Measurements from ENCODE around the gene GPR35.

GRCh38 chr2:240586919-240587800 lies 38.1 kb upstream of the GPR35 start:
- no peak for TF ChIP-seq CTCF (IDR thresholded peaks at IDR 0.05; ENCODE audit: extremely low read depth in 1 of 2, insufficient read depth in 1 of 2, low read depth in 1 of 2, low read length in 2 of 2)
- no peak for TF ChIP-seq FOS (IDR thresholded peaks at IDR 0.05; ENCODE audit: borderline replicate concordance, insufficient read depth, low read length)
- TF ChIP-seq POLR2AphosphoS5 (IDR thresholded peaks at IDR 0.05; ENCODE audit: insufficient read depth, low read depth, low read length) = no peak

Data from endothelial cell of umbilical vein (primary cell).